Activated CD8-positive, alpha-beta T cell treated with anti-CD3 and anti-CD28 coated beads, Interleukin-2, amount 10 ng/mL, durations not matched to agents 7 days and 5 days (primary cell): ENCODE results near the gene CC2D1A. TPM values are rescaled to one million over a fixed set of nuclear protein-coding genes. Genes with fewer than 3 reads are reported as not detected.

ENCODE experiments used
- ATAC-seq: fragments of 150-1000 bp; cut with Tn5 transposase; one replicate; pipeline ENCODE4 v1.10.0; 2021; ENCODE audit warnings: moderate library complexity
- CTCF ChIA-PET: fragments of 350-600 bp; sonication (Branson Sonifier 250); formaldehyde crosslinking; loops from one replicate; lab custom pipeline; 2021; ENCODE audit warnings: antibody characterized with exemption; lab: Charles Lee
- POLR2A ChIA-PET: fragments of 350-600 bp; sonication (Branson Sonifier 250); formaldehyde crosslinking; loops from one replicate; lab custom pipeline; 2021; ENCODE audit warnings: antibody characterized with exemption; lab: Charles Lee
- DNase-seq: peaks from one replicate; pipeline ENCODE4 v3.0.0-alpha.2; 2020
- H3K27ac Mint-ChIP-seq: one replicate; pipeline ENCODE4 v1.8.0; 2021; ENCODE audit warnings: mild to moderate bottlenecking, mixed read lengths
- H3K27me3 Mint-ChIP-seq: one replicate; pipeline ENCODE4 v1.8.0; 2021; ENCODE audit warnings: low read depth, mixed read lengths
- H3K36me3 Mint-ChIP-seq: one replicate; pipeline ENCODE4 v1.8.0; 2021; ENCODE audit warnings: low read depth, mixed read lengths
- H3K4me1 Mint-ChIP-seq: one replicate; pipeline ENCODE4 v1.8.0; 2021; ENCODE audit warnings: low read depth, mixed read lengths
- H3K4me3 Mint-ChIP-seq: one replicate; pipeline ENCODE4 v1.8.0; 2021; ENCODE audit warnings: mild to moderate bottlenecking, mixed read lengths
- H3K9me3 Mint-ChIP-seq: one replicate; pipeline ENCODE4 v1.8.0; 2022; ENCODE audit warnings: mixed read lengths; ENCODE audit not compliant: insufficient read depth
- total RNA-seq, 2 experiments: library from RNA; stranded (reverse); gene quantifications; one replicate each; pipeline ENCODE4 v1.2.3, GENCODE V29; 2021

CC2D1A gene
- total RNA-seq, 2 experiments from 2014 or later: 27.8 to 28.9 TPM

GRCh38 chr19:13877303-13877702 is 28.7 kb upstream of the CC2D1A start:
- H3K27me3 Mint-ChIP-seq: peaks cover 5% of the 10 kb centered on the region

GRCh38 chr19:13880059-13881043 is 25.6 kb upstream of the CC2D1A start:
- Mint-ChIP-seq H3K4me3 (peak overlapping the region; percentile 54), H3K36me3 (no peaks in the 10 kb centered on the region), H3K27ac (peak overlapping the region; percentile 64), H3K9me3 (no peaks in the 10 kb centered on the region), H3K27me3 (peaks cover 8% of the 10 kb centered on the region), H3K4me1 (peaks cover 45% of the 10 kb centered on the region)
- peak; percentile 99 for DNase-seq
- peak; percentile 96 for ATAC-seq
- POLR2A ChIA-PET: interaction anchor here (0.6 to 1.8 kb wide), 5 partner anchors 34 to 256 kb away, joined by 3 to 8 read pairs (median 4); partner anchors contain the start of genes ASF1B and IL27RA
- CTCF ChIA-PET: interaction anchor here (0.6 to 5.7 kb wide), 32 partner anchors 9 to 256 kb away, joined by 3 to 67 read pairs (median 4); partner anchors contain the start of genes ASF1B, IL27RA, MISP3 and ZSWIM4

More at GRCh38 chr19:13877303-13877702, 28.7 kb upstream of the CC2D1A start:
- no peak for ATAC-seq
- H3K27ac Mint-ChIP-seq: no peak overlapping the region
- H3K9me3 Mint-ChIP-seq: no peaks in the 10 kb centered on the region
- H3K4me1 Mint-ChIP-seq: peaks cover 37% of the 10 kb centered on the region
- ChIA-PET POLR2A (no interaction called here), CTCF (interaction anchor here (0.9 to 2.5 kb wide), 5 partner anchors 155 to 260 kb away, joined by 3 to 8 read pairs (median 4); partner anchors contain the start of gene IL27RA)
- no peaks in the 10 kb centered on the region for H3K36me3 Mint-ChIP-seq
- no peak for DNase-seq
- no peak overlapping the region for H3K4me3 Mint-ChIP-seq

- peak; percentile 45 for DNase-seq
Observed at GRCh38 chr19:13881251-13881691, 24.7 kb upstream of the CC2D1A start.

GRCh38 chr19:13881692-13882418 is 24.1 kb upstream of the CC2D1A start:
- H3K9me3 Mint-ChIP-seq: no peaks in the 10 kb centered on the region
- no peaks in the 10 kb centered on the region for H3K36me3 Mint-ChIP-seq
- peak overlapping the region; percentile 48 for H3K4me3 Mint-ChIP-seq
- POLR2A ChIA-PET: interaction anchor here (1.2 to 1.8 kb wide), 3 partner anchors 35 to 255 kb away, joined by 4 to 8 read pairs (median 4); partner anchors contain the start of genes ASF1B and IL27RA
- ATAC-seq (peak; percentile 13), DNase-seq (peak; percentile 73)
- H3K27ac Mint-ChIP-seq: peak overlapping the region; percentile 81
- CTCF ChIA-PET: interaction anchor here (0.6 to 5.7 kb wide), 15 partner anchors 16 to 255 kb away, joined by 3 to 67 read pairs (median 10); partner anchors contain the start of genes ASF1B, IL27RA and MISP3
- H3K4me1 Mint-ChIP-seq: peaks cover 59% of the 10 kb centered on the region
- peaks cover 4% of the 10 kb centered on the region for H3K27me3 Mint-ChIP-seq

More at GRCh38 chr19:13881251-13881691, 24.7 kb upstream of the CC2D1A start:
- ATAC-seq: no peak
- Mint-ChIP-seq H3K9me3 (no peaks in the 10 kb centered on the region), H3K4me1 (peaks cover 55% of the 10 kb centered on the region), H3K27ac (peak overlapping the region; percentile 81), H3K4me3 (peak overlapping the region; percentile 48), H3K36me3 (no peaks in the 10 kb centered on the region), H3K27me3 (peaks cover 4% of the 10 kb centered on the region)
- ChIA-PET CTCF (interaction anchor here (0.6 to 5.7 kb wide), 26 partner anchors 10 to 255 kb away, joined by 3 to 67 read pairs (median 4); partner anchors contain the start of genes ASF1B, IL27RA, MISP3 and ZSWIM4), POLR2A (interaction anchor here (0.8 to 1.8 kb wide), 4 partner anchors 34 to 255 kb away, joined by 4 to 8 read pairs (median 5); partner anchors contain the start of genes ASF1B and IL27RA)

GRCh38 chr19:13882419-13882795 is 23.6 kb upstream of the CC2D1A start:
- POLR2A ChIA-PET: interaction anchor here (1.2 to 1.4 kb wide), 2 partner anchors 35 to 254 kb away, joined by 4 read pairs; partner anchors contain the start of gene ASF1B
- H3K4me1 Mint-ChIP-seq: peaks cover 65% of the 10 kb centered on the region
- ATAC-seq (no peak), DNase-seq (no peak)
- no peaks in the 10 kb centered on the region for H3K36me3 Mint-ChIP-seq
- H3K4me3 Mint-ChIP-seq: peak overlapping the region; percentile 48
- CTCF ChIA-PET: interaction anchor here (0.6 to 5.7 kb wide), 12 partner anchors 17 to 254 kb away, joined by 3 to 67 read pairs (median 10); partner anchors contain the start of genes ASF1B, IL27RA and MISP3
- H3K27me3 Mint-ChIP-seq: peaks cover 4% of the 10 kb centered on the region
- peak overlapping the region; percentile 81 for H3K27ac Mint-ChIP-seq
- H3K9me3 Mint-ChIP-seq: no peaks in the 10 kb centered on the region

- peak overlapping the region; percentile 46 for H3K27ac Mint-ChIP-seq
- H3K4me1 Mint-ChIP-seq: peaks cover 68% of the 10 kb centered on the region
- ChIA-PET POLR2A (interaction anchor here (1.2 to 1.4 kb wide), 2 partner anchors 36 to 254 kb away, joined by 4 read pairs; partner anchors contain the start of gene ASF1B), CTCF (interaction anchor here (0.6 to 5.7 kb wide), 10 partner anchors 20 to 254 kb away, joined by 3 to 67 read pairs (median 12); partner anchors contain the start of genes ASF1B, IL27RA and MISP3)
- H3K4me3 Mint-ChIP-seq: peak overlapping the region; percentile 15
- DNase-seq (peak; percentile 40), ATAC-seq (no peak)
- H3K27me3 Mint-ChIP-seq: peaks cover 4% of the 10 kb centered on the region
- no peaks in the 10 kb centered on the region for H3K9me3 Mint-ChIP-seq
- no peaks in the 10 kb centered on the region for H3K36me3 Mint-ChIP-seq
Observed at GRCh38 chr19:13882836-13883235, 23.2 kb upstream of the CC2D1A start.

- H3K4me1 Mint-ChIP-seq: peaks cover 68% of the 10 kb centered on the region
- no peaks in the 10 kb centered on the region for H3K9me3 Mint-ChIP-seq
- no peak overlapping the region for H3K4me3 Mint-ChIP-seq
- no peak for DNase-seq
- no peaks in the 10 kb centered on the region for H3K36me3 Mint-ChIP-seq
- ChIA-PET POLR2A (no interaction called here), CTCF (interaction anchor here (0.6 kb wide), 1 partner anchor 165 kb away, joined by 3 read pairs; no protein-coding TSS in a partner anchor)
- H3K27me3 Mint-ChIP-seq: peaks cover 4% of the 10 kb centered on the region
- ATAC-seq: no peak
- no peak overlapping the region for H3K27ac Mint-ChIP-seq
Observed at GRCh38 chr19:13883516-13884064, 22.4 kb upstream of the CC2D1A start.

GRCh38 chr19:13884726-13885591 is 21.0 kb upstream of the CC2D1A start:
- ChIA-PET CTCF (interaction anchor here (0.7 to 1.9 kb wide), 4 partner anchors 18 to 191 kb away, joined by 3 to 4 read pairs (median 3); partner anchors contain the start of gene IL27RA), POLR2A (interaction anchor here (0.6 to 1.0 kb wide), 3 partner anchors 53 to 94 kb away, joined by 3 to 5 read pairs (median 3); no protein-coding TSS in a partner anchor)
- ATAC-seq (no peak), DNase-seq (no peak)
- H3K27ac Mint-ChIP-seq: no peak overlapping the region
- peaks cover 65% of the 10 kb centered on the region for H3K4me1 Mint-ChIP-seq
- H3K27me3 Mint-ChIP-seq: peaks cover 4% of the 10 kb centered on the region
- H3K9me3 Mint-ChIP-seq: no peaks in the 10 kb centered on the region
- no peak overlapping the region for H3K4me3 Mint-ChIP-seq
- H3K36me3 Mint-ChIP-seq: no peaks in the 10 kb centered on the region

- Mint-ChIP-seq H3K27ac (no peak overlapping the region), H3K9me3 (no peaks in the 10 kb centered on the region), H3K4me3 (no peak overlapping the region), H3K4me1 (peaks cover 56% of the 10 kb centered on the region), H3K36me3 (no peaks in the 10 kb centered on the region), H3K27me3 (peaks cover 4% of the 10 kb centered on the region)
- ATAC-seq (no peak), DNase-seq (no peak)
- POLR2A ChIA-PET: interaction anchor here (0.6 to 1.0 kb wide), 2 partner anchors 55 to 93 kb away, joined by 3 to 5 read pairs; no protein-coding TSS in a partner anchor
- CTCF ChIA-PET: interaction anchor here (0.7 to 2.1 kb wide), 5 partner anchors 17 to 462 kb away, joined by 3 to 9 read pairs (median 3); partner anchors contain the start of gene IL27RA
Observed at GRCh38 chr19:13885826-13886365, 20.1 kb upstream of the CC2D1A start.
